ENCODE results near the gene EVA1A. TPM values are rescaled to one million over a fixed set of nuclear protein-coding genes. Genes with fewer than 3 reads are reported as not detected.

Gene EVA1A
- total RNA-seq, 2 experiments from 2014 or later, result 0.43 TPM; not detected in 1

DNA sequence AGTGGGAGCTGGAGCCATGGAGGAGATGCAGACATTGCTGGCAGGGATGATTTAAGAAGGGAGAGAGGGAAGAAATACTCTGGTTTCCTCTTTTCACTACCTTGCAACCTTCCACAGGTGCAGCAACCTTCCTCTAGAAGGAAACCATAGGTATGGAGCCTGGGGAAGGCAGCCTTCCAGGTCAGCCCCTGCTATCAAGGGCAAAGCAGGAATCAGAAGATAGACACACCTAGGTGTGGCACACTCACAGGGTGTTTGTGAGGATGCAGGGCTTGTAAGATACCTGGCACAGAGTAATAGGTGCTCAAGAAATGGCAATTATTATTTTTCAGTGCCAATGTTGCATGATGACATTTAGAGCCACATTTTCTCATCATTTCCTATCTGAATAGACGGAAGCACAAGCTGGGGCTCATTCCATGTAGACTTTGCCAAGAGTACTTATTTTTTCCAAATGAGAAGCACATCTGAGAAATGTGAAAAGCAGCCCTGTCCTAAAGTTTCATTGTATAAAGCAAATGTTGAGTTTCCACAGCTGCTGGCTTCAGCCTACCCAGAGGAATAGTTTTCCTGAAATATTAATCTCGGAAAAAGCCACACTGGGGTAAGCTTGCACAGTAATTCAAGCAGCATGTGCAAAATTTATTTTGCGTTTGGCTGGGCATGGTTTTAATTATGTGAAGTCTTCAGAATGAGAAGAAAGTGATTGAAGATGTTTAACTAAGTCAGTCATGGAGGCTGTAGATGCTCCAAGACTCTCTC is 20.6 kb downstream of the EVA1A start:
- H3K27ac Mint-ChIP-seq, result no peak overlapping the region
- intact Hi-C loops (cut with micrococcal nuclease), result no loop called here
- ATAC-seq (no peak), DNase-seq (no peak)
- ChIA-PET CTCF (no interaction called here), POLR2A (no interaction called here)
- H3K4me1 Mint-ChIP-seq (ENCODE audit: low read depth), result no peaks in the 10 kb centered on the region
- H3K4me3 Mint-ChIP-seq, result no peak overlapping the region
- no peaks in the 10 kb centered on the region for H3K36me3 Mint-ChIP-seq (ENCODE audit: low read depth)
- peaks cover 8% of the 10 kb centered on the region for H3K27me3 Mint-ChIP-seq
- TF ChIP-seq, protein P1, sequence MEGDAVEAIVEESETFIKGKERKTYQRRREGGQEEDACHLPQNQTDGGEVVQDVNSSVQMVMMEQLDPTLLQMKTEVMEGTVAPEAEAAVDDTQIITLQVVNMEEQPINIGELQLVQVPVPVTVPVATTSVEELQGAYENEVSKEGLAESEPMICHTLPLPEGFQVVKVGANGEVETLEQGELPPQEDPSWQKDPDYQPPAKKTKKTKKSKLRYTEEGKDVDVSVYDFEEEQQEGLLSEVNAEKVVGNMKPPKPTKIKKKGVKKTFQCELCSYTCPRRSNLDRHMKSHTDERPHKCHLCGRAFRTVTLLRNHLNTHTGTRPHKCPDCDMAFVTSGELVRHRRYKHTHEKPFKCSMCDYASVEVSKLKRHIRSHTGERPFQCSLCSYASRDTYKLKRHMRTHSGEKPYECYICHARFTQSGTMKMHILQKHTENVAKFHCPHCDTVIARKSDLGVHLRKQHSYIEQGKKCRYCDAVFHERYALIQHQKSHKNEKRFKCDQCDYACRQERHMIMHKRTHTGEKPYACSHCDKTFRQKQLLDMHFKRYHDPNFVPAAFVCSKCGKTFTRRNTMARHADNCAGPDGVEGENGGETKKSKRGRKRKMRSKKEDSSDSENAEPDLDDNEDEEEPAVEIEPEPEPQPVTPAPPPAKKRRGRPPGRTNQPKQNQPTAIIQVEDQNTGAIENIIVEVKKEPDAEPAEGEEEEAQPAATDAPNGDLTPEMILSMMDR (IDR thresholded peaks at IDR 0.05), result no peak
- H3K9me3 Mint-ChIP-seq, result no peaks in the 10 kb centered on the region

DNA sequence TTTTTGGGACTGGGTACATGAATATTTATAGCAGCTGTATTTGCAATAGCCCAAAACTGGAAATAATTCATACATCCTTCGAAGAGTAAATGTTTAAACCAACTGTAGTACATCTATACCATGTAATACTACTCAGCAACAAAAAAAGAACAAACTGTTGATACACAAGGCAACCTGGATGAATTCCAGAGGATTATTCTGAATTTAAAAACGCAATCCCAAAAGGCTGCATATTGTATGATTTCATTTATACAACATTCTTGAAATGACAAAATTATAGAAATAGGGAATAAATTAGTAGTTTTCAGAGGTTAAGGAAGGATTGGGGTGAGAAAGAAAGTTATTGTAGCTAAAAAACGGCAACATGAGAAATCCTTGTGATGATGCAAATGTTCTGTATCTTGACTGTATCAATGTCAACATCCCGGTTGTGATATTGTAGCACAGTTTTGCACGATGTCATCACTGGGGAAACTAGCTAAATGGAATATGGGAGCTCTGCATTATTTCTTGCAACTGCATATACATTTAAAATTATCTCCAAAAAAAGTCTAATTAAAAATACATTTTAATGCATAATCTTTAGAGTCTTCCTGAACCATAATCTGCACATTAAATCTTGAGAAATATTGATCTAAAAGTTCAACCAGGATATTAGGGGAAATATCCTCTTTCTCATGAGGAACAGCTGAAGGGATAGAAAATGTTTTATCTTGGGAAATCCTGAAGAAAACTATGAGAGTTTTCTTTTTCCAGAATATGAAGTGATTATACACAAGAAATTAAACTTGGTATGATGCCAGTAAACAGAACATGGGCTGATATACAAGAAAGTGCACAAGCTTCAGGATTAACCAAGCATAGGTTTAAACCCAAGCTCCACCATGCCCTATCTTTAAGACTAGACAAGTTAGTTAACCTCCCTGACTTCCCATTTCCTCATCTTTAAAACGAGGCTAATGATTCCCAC is 21.9 kb downstream of the EVA1A start:
- Mint-ChIP-seq H3K27me3 (peaks cover 8% of the 10 kb centered on the region), H3K9me3 (no peaks in the 10 kb centered on the region), H3K4me3 (no peak overlapping the region), H3K27ac (no peak overlapping the region), H3K36me3 (ENCODE audit: low read depth) (no peaks in the 10 kb centered on the region), H3K4me1 (ENCODE audit: low read depth) (no peaks in the 10 kb centered on the region)
- CTCF ChIA-PET, result interaction anchor here (1.1 kb wide), 1 partner anchor 9 kb away, joined by 3 read pairs; no protein-coding TSS in a partner anchor
- DNase-seq (no peak), ATAC-seq (no peak)
- POLR2A ChIA-PET, result no interaction called here
- intact Hi-C loops (cut with micrococcal nuclease), result no loop called here
- TF ChIP-seq, protein P1 (IDR thresholded peaks at IDR 0.05), result no peak

DNA sequence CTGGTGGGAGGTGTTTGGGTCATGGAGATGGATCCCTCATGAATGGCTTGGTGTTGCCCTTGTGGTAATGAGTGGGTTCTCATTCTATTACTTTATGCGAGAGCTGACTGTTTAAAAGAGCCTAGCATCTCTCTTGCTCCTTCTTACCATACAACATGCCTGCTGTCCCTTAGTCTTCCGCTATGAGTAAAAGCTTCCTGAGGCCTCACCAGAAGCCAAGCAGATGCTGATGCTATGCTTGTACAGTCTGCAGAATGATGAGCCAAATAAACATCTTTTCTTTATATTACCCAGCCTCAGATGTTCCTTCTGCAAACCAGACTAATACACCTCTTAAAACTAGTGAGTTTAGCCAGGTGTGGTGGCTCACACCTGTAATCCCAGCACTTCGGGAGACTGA is 23.1 kb downstream of the EVA1A start:
- DNase-seq, result no peak
- Mint-ChIP-seq H3K4me1 (ENCODE audit: low read depth) (no peaks in the 10 kb centered on the region), H3K27me3 (peaks cover 8% of the 10 kb centered on the region), H3K36me3 (ENCODE audit: low read depth) (no peaks in the 10 kb centered on the region), H3K9me3 (no peaks in the 10 kb centered on the region), H3K27ac (no peak overlapping the region), H3K4me3 (no peak overlapping the region)
- no peak for ATAC-seq
- POLR2A ChIA-PET, result no interaction called here
- CTCF ChIA-PET, result interaction anchor here (1.6 kb wide), 1 partner anchor 17 kb away, joined by 4 read pairs; no protein-coding TSS in a partner anchor
- TF ChIP-seq, protein P1 (IDR thresholded peaks at IDR 0.05), result no peak
- intact Hi-C loops (cut with micrococcal nuclease), result no loop called here

DNA sequence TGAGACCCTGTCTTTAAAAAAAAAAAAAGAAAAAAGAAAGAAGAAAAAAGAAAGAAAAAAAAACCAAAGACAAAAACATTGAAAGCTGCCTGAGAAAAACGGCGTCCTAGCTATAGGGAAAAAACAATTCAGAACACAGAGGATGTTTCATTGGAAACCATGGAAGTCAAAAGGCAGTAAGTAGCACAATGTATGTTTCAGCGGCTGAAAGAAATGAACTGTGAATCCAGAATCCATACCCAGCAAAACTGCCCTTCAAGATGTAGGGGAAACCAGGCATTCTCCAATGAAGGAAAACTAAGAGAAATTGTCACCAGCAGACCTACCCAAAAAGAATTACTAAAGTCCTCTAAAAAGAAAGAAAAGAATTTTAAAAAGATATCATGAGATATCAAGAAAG is 27.6 kb downstream of the EVA1A start:
- Mint-ChIP-seq H3K27ac (no peak overlapping the region), H3K4me3 (no peak overlapping the region), H3K9me3 (no peaks in the 10 kb centered on the region), H3K36me3 (ENCODE audit: low read depth) (no peaks in the 10 kb centered on the region), H3K27me3 (peaks cover 17% of the 10 kb centered on the region), H3K4me1 (ENCODE audit: low read depth) (no peaks in the 10 kb centered on the region)
- TF ChIP-seq, protein P1 (IDR thresholded peaks at IDR 0.05), result no peak
- no peak for ATAC-seq
- POLR2A ChIA-PET, result no interaction called here
- no peak for DNase-seq
- CTCF ChIA-PET, result no interaction called here
- intact Hi-C loops (cut with micrococcal nuclease), result no loop called here

DNA sequence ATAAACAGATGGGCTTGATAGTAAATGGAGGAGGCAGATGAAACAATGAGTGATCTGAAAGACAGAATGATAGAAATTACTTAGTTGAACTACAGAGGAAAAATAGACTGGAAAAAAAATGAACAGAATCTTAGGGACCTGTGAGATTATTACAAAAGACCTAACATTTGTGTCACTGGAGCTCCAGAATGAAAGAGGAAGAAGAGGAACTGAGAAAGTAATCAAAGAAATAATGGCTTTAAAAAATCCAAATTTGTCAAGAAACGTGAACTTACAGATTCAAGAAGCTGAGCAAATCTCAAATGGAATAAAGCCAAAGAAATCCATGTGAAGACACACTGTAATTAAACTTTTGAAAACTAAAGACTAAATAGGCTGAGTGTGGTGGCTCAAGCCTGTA is 28.3 kb downstream of the EVA1A start:
- intact Hi-C loops (cut with micrococcal nuclease), result no loop called here
- Mint-ChIP-seq H3K27me3 (peaks cover 20% of the 10 kb centered on the region), H3K36me3 (ENCODE audit: low read depth) (no peaks in the 10 kb centered on the region), H3K4me3 (no peak overlapping the region), H3K9me3 (no peaks in the 10 kb centered on the region), H3K27ac (no peak overlapping the region), H3K4me1 (ENCODE audit: low read depth) (no peaks in the 10 kb centered on the region)
- CTCF ChIA-PET, result no interaction called here
- TF ChIP-seq, protein P1 (IDR thresholded peaks at IDR 0.05), result no peak
- DNase-seq (no peak), ATAC-seq (no peak)
- POLR2A ChIA-PET, result no interaction called here
